ENCODE data around the gene SLC50A1. TPM values are rescaled to one million over a fixed set of nuclear protein-coding genes. Genes with fewer than 3 reads are reported as not detected.
A peak's percentile ranks its signal among the peaks of the same experiment; 100 is the strongest.

Gene SLC50A1
- total RNA-seq, 1 experiment from 2014 or later = 56.9 TPM

GRCh38 chr1:155171836-155172731, 36.4 kb downstream of the SLC50A1 start:
- Histone ChIP-seq H3K36me3 (peaks cover 27% of the 10 kb centered on the region), H3K9me3 (no peaks in the 10 kb centered on the region), H3K4me3 (peak overlapping the region; percentile 98), H3K27me3 (no peaks in the 10 kb centered on the region)
- DNase-seq = no peak

DNA sequence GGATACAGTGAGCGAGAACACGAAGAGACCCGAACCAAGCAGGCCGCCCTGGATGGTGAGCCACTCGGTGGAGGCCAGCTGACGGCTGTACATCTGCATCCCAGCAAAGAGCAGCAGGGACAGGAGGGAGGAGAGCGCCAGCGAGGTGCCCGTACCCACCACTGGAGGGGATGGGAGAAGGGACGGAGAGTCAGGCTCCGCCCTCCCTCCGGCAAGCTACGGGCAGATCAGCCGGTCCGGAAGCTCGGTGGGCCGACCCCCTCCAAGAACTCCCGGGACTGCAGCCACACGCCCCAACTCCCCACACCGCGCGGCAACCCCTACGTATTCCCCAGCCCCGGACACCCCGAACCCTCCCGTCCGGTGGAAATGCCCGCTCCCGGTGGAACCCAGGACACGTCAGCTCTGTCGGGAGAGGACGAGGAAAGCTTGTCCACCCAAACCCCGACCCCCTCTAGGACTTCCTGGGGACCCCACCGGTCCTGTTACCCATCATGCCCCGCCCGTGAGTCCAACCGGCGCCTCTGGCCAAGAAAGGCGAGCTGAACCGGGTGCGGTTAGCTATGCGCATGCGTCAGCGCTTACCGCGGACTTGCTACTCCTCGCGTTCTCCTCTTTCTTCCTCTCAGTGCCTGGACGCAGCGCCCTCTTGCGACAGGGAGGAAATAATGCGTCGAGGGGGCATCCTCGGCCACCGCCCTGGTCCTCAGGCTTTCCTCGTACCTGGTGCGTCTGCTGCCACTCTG, 37.3 kb downstream of the SLC50A1 start, which contains the start of gene KRTCAP2:
Gene KRTCAP2 (minus strand): TSS at position 573 of the 746 bp plus-strand sequence. CDS start 80 bp downstream, at position 493.
- peak within 1 kb of the TSS; percentile 98 for H3K4me3 ChIP-seq
- H3K36me3 ChIP-seq = peaks cover 27% of the 10 kb centered on the region
- no peaks in the 10 kb centered on the region for H3K9me3 ChIP-seq
- no peaks in the 10 kb centered on the region for H3K27me3 ChIP-seq
- DNase-seq = peak; percentile 97

GRCh38 chr1:155173478-155174323, 38.0 kb downstream of the SLC50A1 start, which contains the start of gene TRIM46:
Gene TRIM46 (plus strand): TSS chr1:155173849. CDS start chr1:155173967, 118 bp downstream.
- Histone ChIP-seq H3K9me3 (no peaks in the 10 kb centered on the region), H3K27me3 (no peaks in the 10 kb centered on the region), H3K36me3 (peaks cover 26% of the 10 kb centered on the region), H3K4me3 (peak within 1 kb of the TSS; percentile 98)
- DNase-seq = peak; percentile 41

DNA sequence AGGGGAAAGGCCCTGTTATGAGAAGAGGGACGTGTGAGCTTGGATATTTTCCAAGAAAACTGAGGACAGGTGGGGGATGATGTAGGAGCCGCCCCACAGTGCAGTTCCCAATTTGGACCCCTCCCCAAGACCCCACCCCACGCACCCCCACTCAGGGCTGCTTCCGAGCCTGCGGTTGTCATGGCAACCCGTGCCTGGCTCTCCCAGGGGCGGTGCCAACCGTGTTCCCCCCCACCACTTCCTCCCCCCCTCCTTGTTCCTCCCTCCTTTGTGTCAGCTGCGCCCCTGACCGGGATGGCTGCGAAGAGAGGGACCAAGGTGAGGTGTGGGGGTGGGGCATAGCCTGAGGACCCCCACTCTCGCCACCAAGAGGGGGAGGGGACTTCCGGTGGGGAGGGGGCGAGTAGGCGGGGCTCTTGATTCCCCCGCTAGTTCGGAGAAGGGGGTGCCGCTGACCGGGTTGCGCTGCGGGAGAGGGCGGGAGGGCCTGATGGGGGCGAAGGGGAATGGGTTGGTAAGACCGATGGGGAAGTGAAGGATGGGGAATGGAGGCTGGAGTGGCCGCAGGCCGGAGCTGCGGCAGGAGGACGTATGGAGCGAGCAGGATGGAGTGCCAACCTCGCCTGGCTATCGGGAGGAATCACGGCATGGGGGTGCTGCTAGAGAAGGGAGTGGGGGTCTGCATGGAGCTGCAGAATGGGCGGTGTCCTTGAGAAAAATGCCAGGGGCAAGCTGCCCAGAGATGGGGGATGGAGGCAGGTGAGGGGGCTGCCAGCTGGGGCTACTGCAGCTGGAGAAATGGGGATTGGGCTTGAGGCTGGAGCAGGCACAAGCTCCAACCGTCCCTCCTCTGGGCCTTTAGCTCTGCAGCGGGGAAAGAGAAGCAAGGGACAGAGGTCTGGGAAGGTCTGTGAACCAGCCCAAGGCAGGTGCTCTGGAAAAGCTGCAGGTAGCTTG, 39.0 kb downstream of the SLC50A1 start:
- peaks cover 20% of the 10 kb centered on the region for H3K36me3 ChIP-seq
- H3K9me3 ChIP-seq = no peaks in the 10 kb centered on the region
- no peak overlapping the region for H3K4me3 ChIP-seq
- no peaks in the 10 kb centered on the region for H3K27me3 ChIP-seq
- no peak for DNase-seq

DNA sequence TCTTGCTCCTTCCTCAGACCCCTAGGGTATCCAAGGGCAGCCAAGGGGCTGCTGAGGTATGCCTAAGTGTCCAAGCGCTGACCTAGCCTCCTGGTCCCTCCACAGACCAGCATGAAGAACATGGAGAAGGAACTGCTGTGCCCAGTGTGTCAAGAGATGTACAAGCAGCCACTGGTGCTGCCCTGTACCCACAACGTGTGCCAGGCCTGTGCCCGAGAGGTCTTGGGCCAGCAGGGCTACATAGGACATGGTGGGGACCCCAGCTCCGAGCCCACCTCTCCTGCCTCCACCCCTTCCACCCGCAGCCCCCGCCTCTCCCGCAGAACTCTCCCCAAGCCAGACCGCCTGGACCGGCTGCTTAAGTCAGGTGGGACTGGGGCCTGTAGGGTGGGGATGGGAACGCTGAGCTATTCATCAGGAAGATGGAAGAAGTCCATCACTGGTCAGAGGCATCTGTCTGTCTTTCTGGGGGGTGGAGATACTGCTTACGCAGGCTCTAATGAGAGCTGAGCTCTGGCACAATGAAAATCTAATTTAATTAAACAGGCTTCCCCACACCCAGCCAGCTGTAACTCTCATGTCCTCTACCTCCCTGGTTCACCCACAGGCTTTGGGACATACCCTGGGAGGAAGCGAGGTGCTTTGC, 39.8 kb downstream of the SLC50A1 start:
- Histone ChIP-seq H3K36me3 (peaks cover 18% of the 10 kb centered on the region), H3K4me3 (no peak overlapping the region), H3K27me3 (no peaks in the 10 kb centered on the region), H3K9me3 (no peaks in the 10 kb centered on the region)
- DNase-seq = no peak

DNA sequence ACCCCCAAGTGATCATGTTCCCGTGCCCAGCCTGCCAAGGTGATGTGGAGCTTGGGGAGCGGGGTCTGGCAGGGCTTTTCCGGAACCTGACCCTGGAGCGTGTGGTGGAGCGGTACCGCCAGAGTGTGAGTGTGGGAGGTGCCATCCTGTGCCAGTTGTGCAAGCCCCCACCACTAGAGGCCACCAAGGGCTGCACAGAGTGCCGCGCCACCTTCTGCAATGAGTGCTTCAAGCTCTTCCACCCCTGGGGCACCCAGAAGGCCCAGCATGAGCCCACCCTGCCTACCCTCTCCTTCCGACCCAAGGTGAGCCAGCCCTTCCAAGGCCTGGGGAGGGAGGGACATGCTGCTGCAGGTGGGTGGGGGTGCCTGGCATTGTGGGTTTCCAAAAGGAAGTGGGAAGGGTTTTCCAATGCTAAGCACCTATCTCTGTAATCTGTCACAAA, 40.3 kb downstream of the SLC50A1 start:
- Histone ChIP-seq H3K36me3 (peaks cover 12% of the 10 kb centered on the region), H3K27me3 (no peaks in the 10 kb centered on the region), H3K4me3 (no peak overlapping the region), H3K9me3 (no peaks in the 10 kb centered on the region)
- no peak for DNase-seq

GRCh38 chr1:155176544-155177071, 41.0 kb downstream of the SLC50A1 start:
- Histone ChIP-seq H3K4me3 (no peak overlapping the region), H3K36me3 (peaks cover 6% of the 10 kb centered on the region), H3K27me3 (no peaks in the 10 kb centered on the region), H3K9me3 (no peaks in the 10 kb centered on the region)
- peak; percentile 76 for DNase-seq

DNA sequence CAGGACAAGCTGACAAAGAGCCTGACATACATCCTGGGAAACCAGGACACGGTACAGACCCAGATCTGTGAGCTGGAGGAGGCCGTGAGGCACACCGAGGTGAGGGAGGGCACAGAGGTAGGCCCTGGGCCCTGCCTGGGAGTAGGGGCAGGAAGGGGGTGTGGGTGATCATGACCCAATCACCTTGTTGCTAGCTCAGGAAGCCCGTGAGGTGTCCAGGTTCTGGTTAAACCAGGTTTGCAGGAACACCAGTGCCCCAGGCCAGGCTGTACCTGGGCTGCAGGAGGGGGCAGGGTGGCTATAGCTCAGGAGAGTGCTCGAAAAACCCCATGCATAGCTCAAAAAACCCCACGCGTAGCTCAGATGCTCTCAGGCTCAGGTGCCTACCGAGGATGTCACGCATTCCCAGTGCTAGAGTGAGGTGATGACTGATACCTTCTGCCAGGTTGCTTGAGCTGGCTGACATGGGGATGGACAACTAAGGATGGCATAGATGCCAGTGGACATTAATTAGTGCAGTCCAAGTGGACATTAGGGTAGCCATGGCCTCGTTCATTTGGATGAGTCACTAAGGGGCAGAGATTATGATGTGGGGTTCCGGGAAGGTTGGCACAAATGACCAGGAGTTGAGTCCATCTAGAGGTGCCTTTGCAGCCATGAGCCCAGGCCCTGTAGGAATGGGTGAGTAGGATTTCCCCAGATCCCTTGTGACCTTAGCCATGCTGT, 41.7 kb downstream of the SLC50A1 start:
- Histone ChIP-seq H3K9me3 (no peaks in the 10 kb centered on the region), H3K27me3 (no peaks in the 10 kb centered on the region), H3K4me3 (no peak overlapping the region), H3K36me3 (peaks cover 3% of the 10 kb centered on the region; the same call in 1 of the 2 replicates)
- DNase-seq = no peak

DNA sequence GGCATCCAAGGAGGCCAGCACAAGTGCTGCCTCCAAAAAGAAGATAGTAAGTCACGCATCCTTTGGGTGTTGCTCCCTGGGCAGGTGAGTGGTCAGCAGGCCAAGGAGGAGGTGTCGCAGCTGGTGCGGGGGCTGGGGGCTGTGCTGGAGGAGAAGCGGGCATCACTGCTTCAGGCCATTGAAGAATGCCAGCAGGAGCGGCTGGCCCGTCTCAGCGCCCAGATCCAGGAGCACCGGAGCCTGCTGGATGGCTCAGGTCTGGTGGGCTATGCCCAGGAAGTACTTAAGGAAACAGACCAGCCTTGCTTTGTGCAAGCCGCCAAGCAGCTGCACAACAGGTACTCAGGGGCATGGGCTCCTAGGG, 42.2 kb downstream of the SLC50A1 start:
- no peaks in the 10 kb centered on the region for H3K9me3 ChIP-seq
- H3K36me3 ChIP-seq = peaks cover 2% of the 10 kb centered on the region; the same call in 1 of the 2 replicates
- H3K4me3 ChIP-seq = no peak overlapping the region
- DNase-seq = no peak
- H3K27me3 ChIP-seq = no peaks in the 10 kb centered on the region

GRCh38 chr1:155178441-155179111, 42.9 kb downstream of the SLC50A1 start:
- H3K27me3 ChIP-seq = no peaks in the 10 kb centered on the region
- no peak for DNase-seq
- H3K4me3 ChIP-seq = no peak overlapping the region
- H3K36me3 ChIP-seq = no peaks in the 10 kb centered on the region
- no peaks in the 10 kb centered on the region for H3K9me3 ChIP-seq

DNA sequence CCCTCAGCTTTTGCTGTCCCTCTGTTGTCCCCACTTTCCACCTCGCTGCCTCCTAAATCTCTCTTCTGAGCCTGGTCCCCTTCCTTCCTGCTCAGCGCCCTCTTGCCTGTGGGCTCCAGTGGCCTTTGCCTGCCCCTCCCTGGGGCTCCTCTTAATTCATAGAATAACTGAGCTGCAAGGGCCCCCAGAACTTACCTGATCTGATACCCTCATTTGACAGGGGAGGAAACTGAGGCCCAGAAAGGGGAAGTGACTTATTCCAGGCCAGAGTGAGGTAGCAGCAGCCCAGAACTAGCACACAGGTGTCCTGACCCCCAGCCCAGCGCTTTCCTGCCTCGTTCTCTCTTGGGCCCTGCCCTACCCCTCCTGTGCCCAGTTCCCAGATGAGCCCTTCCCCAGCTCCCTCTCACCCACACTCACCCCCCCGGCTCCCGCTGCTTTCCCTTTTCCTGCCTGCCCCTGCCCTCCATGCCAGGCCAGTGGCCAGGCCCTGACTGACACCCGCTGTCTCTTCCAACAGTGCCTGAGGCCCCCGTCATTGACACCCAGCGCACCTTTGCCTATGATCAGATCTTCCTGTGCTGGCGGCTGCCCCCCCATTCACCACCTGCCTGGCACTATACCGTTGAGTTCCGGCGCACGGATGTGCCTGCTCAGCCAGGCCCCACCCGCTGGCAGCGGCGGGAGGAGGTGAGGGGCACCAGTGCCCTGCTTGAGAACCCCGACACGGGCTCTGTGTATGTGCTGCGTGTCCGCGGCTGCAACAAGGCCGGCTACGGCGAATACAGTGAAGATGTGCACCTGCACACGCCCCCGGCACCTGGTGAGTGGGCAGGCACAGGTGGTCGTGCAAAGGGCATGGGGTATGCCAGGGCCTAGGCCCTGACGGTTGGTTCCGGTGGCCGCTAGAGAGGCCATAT, 43.7 kb downstream of the SLC50A1 start:
- no peaks in the 10 kb centered on the region for H3K36me3 ChIP-seq
- no peak overlapping the region for H3K4me3 ChIP-seq
- no peaks in the 10 kb centered on the region for H3K9me3 ChIP-seq
- H3K27me3 ChIP-seq = no peaks in the 10 kb centered on the region
- DNase-seq = no peak

DNA sequence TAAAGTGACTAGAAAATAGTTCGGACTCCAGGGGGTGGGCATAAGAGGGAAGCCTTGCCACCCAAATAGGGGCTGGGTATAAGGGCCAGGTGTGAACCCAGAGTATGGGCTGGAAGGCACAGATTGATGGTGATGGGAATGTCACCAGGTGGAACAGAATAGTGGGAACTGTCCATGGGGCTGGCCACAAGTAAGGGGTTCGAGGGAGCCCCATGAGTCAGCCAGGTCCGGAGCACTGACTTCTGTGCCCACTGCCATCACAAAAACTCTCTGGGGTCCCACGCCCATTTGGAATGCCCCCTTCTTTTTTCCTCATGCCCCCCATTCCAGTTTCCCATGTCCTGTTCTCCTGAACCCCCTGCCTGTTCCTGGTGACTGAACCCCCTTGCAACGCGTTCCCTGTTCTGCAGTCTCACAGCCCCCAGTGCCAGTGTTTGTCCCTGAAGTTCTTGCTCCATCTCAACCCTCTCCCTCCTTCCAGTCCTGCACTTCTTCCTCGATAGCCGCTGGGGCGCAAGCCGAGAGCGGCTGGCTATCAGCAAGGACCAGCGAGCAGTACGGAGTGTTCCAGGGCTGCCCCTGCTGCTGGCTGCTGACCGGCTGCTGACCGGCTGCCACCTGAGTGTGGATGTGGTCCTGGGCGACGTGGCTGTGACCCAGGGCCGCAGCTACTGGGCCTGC, 45.9 kb downstream of the SLC50A1 start:
- Histone ChIP-seq H3K27me3 (no peaks in the 10 kb centered on the region), H3K9me3 (no peaks in the 10 kb centered on the region), H3K4me3 (no peak overlapping the region), H3K36me3 (no peaks in the 10 kb centered on the region)
- DNase-seq = no peak
